Measurements from ENCODE around the gene PXYLP1.

Gene PXYLP1

GRCh38 chr3:141236361-141236760 is 4.7 kb downstream of the PXYLP1 start:
- TF ChIP-seq CTCF (IDR thresholded peaks at IDR 0.05; ENCODE audit: low read depth, low read length): no peak
- no peak overlapping the region for H3K4me3 ChIP-seq (ENCODE audit: low read depth, low read length)

GRCh38 chr3:141237701-141238521 is 6.3 kb downstream of the PXYLP1 start:
- no peak for TF ChIP-seq CTCF (IDR thresholded peaks at IDR 0.05; ENCODE audit: low read depth, low read length)
- no peak overlapping the region for H3K4me3 ChIP-seq (ENCODE audit: low read depth, low read length)

GRCh38 chr3:141239511-141240281 is 8.1 kb downstream of the PXYLP1 start:
- H3K4me3 ChIP-seq (ENCODE audit: low read depth, low read length): no peak overlapping the region
- TF ChIP-seq CTCF (IDR thresholded peaks at IDR 0.05; ENCODE audit: low read depth, low read length): no peak

- no peak overlapping the region for H3K4me3 ChIP-seq (ENCODE audit: low read depth, low read length)
- no peak for TF ChIP-seq CTCF (IDR thresholded peaks at IDR 0.05; ENCODE audit: low read depth, low read length)
Observed at GRCh38 chr3:141240286-141240685, 8.7 kb downstream of the PXYLP1 start.

- H3K4me3 ChIP-seq (ENCODE audit: low read depth, low read length): no peak overlapping the region
- no peak for TF ChIP-seq CTCF (IDR thresholded peaks at IDR 0.05; ENCODE audit: low read depth, low read length)
Observed at GRCh38 chr3:141240687-141241615, 9.3 kb downstream of the PXYLP1 start.

- H3K4me3 ChIP-seq (ENCODE audit: low read depth, low read length): no peak overlapping the region
- no peak for TF ChIP-seq CTCF (IDR thresholded peaks at IDR 0.05; ENCODE audit: low read depth, low read length)
Observed at GRCh38 chr3:141241616-141242376, 10.2 kb downstream of the PXYLP1 start.

Measured in WI38 (cell line).